Activated T-cell treated with anti-CD3 and anti-CD28 coated beads for 4 hours (primary cell): ENCODE measurements around the gene PNKP.

Source experiments
- DNase-seq: peaks from one replicate; pipeline ENCODE4 v3.0.0-alpha.2; 2020

PNKP gene

DNA sequence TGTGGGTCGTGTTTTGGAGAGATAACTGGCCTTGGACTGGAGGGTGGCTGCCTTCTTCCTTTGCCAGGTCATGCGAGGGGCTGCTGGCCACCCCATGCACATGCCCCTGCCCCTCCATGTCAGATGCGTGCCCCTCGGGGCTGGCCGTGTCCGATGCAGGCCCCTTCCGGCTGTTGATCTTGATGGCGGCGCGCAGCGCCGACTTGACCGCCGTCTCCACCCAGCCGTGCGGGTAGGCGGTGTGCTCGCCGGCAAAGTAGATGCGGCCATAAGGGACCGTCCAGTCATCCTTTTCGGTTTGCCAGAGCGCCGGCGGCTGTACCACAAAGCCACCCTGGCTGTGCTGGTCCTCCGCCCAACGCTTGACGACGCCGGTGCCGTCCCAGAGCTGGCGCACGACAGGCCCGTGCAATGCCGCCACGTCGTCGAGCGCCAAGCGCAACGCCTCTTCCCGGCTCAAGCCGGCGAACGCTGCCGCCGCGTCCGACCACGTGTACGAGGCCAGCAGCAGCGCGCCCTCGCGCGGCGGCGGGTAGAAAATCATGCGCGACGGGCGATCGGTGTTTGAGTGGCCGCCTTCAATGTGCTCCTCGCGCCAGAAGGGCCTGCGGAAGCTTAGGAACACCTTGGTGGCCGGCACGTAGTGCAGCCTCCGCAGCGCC, 22.4 kb upstream of the PNKP start:
- DNase-seq: peak; percentile 63

GRCh38 chr19:49889038-49889686, 21.8 kb upstream of the PNKP start:
- DNase-seq: no peak

- DNase-seq: no peak
Observed at GRCh38 chr19:49888510-49888824, 21.1 kb upstream of the PNKP start.

DNA sequence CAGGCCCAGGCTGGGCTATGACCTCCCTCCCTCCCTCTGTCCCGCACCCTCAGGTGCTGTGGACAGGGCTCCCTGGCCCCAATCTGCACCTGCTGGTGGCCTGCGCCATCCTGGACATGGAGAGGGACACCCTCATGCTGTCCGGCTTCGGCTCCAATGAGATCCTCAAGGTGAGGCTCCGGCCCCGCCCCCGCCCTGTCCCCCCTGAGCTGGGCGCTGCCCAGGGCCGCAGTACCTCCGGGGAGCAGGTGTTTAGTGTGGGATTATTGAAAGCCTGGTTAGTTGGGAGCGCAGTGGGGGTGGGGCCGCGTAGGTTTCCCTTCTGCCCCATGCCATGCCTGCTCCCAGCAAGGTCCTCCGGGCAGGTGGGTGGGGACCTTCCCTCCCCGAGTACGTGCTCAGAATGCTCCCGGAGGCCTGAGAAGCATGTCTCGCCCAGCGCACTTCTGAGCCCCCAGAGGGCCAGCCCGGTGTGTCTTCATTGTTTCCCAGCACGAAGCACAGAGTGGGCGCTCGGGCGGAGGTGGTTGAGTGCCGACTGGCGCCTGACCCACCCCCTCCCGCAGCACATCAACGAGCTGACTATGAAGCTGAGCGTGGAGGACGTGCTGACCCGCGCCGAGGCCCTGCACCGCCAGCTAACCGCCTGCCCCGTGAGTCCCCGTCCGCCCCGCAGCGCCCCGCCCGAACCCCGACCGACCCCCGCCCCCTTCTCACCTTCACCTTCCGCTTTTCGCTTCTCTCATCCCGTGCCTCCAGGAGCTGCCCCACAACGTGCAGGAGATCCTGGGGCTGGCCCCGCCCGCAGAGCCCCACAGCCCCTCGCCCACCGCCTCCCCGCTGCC, 20.5 kb upstream of the PNKP start:
- no peak for DNase-seq

GRCh38 chr19:49887037-49887664, 19.8 kb upstream of the PNKP start:
- no peak for DNase-seq

GRCh38 chr19:49884760-49885159, 17.4 kb upstream of the PNKP start:
- DNase-seq: no peak

- no peak for DNase-seq
Observed at GRCh38 chr19:49884109-49884508, 16.7 kb upstream of the PNKP start.

- no peak for DNase-seq
Observed at GRCh38 chr19:49883094-49883493, 15.7 kb upstream of the PNKP start.

- no peak for DNase-seq
Observed at GRCh38 chr19:49882643-49883042, 15.3 kb upstream of the PNKP start.

DNA sequence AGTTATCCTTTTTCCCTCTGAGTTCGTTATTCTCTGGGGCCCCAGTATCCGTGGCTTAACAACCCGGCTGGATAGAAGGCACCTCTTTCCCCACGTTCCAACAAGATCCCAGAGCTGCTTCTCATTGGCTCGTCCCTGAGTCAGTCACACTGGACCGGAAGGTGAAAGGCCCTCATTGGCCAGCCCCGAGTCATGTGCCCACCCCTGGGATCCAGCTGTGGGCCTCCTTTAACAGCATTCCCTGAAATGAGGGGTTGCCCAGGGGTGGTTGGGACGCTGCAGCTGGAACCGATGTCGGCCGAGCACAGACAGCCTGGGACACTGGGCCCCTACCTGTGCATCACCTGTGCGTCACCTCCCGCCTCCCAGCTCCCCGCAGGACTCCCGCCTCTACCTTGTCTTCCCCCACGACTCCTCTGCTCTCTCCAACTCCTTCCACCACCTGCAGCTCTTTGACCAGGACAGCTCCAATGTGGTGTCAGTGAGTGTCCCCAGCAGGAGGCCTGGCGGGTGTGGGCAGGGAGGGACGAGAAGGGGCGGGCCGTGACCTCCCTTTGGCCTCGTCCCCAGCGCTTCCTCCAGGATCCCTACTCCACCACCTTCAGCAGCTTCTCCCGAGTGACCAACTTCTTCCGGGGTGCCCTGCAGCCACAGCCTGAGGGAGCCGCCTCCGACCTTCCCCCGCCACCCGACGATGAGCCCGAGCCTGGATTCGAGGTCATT, 14.5 kb upstream of the PNKP start:
- no peak for DNase-seq

DNA sequence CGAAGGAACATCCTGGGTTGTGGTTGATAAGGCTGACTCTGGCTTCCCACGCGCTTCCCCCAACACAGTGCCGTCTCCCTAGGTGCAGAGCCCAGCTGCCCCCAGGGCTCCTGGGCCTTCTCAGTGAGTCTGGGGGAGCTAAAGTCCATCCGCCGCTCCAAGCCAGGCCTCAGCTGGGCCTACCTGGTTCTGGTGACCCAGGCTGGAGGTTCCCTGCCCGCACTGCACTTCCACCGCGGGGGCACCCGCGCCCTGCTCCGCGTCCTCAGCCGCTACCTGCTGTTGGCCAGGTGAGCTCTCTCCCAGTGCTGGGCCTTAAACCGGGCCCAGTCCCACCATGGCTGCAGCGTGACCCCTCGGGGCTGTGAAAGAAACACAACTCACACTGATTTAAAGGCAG, 13.8 kb upstream of the PNKP start:
- DNase-seq: no peak

DNA sequence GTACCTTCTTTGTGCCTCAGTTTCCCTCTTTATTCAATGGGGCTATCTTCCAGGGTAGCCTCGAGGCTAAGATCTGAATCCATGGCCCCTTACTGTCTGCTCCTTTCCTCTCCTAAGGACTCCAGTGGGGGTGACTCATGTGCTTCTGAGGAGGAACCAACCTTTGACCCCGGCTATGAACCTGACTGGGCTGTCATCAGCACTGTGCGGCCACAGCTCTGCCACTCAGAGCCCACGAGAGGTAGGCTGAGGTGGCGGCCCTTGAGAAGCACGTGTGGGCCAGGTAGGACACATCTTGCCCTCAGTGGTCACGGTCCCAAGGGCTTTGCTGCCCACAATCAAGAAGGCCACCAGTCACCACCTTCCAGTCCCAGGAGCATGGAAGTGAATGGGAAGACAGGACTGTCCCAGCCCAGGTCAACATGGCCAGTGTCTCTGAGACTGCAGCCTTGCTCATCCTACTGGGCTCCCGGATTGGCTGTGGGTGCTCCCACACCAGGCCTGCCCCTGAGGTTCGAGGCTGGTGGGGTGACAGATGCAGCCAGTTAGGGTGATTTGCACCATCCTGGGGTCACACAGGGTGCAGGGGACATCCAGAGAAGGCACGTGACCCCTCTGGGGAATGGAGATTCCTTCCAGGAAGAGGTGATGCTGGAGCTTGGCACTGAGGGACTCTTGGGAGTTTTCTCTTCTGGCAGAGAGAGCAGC, 12.9 kb upstream of the PNKP start:
- no peak for DNase-seq

GRCh38 chr19:49879243-49879963, 12.0 kb upstream of the PNKP start:
- DNase-seq: no peak

DNA sequence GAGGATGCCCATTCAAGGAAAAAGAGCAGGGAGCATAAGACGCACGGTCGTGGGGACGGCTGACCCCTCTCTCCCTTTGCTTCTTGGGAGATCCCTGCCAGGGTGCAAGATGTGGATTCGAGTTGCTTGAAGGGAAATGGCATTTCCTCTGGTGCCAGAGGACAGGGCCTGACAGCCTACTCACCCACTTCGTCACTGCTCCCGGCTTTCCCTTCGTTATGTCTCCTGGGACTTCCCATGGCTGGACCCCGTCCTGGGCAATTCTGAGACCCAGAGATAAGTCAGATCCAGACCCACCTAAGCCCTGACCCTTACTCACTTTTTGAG, 11.3 kb upstream of the PNKP start:
- DNase-seq: no peak

DNA sequence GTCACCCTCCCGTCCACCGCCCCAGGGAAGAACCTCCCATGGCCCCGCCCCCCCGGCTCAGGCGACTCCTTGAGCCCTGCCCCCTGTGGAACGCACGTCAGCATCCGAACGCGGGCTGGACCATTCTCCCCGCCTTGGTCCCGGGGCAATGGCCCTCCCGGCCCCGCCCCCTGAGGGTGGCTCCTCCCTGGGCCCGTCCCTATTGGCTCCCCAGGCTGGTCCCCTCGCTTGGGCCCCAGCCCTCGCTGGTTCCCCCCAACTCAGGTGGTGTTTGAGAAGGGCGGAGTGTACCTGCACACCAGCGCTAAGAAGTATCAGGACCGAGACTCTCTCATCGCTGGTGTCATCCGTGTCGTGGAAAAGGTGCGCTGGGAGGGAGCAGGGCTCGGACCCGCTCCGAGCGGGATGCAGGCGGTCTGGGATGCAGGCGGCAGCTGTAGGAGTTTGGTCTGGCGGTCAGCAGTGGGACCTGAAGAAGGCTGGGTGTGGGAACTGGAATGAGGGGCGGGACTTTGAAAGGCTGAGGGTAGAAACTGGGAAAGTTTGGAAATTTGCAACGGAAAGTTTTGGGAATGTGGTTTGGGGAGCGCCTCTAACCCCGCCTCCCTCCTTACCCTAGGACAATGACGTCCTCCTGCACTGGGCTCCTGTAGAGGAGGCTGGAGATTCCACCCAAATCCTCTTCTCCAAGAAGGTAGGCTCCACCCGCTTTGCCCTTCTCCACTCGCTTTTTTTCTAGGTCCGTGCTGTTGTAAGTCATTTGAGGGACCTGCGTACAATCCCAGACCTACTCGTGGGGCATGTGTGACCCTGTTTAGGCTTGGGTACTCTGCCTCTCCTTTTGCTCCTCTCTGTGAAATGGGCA, 10.7 kb upstream of the PNKP start:
- peak; percentile 96 for DNase-seq

DNA sequence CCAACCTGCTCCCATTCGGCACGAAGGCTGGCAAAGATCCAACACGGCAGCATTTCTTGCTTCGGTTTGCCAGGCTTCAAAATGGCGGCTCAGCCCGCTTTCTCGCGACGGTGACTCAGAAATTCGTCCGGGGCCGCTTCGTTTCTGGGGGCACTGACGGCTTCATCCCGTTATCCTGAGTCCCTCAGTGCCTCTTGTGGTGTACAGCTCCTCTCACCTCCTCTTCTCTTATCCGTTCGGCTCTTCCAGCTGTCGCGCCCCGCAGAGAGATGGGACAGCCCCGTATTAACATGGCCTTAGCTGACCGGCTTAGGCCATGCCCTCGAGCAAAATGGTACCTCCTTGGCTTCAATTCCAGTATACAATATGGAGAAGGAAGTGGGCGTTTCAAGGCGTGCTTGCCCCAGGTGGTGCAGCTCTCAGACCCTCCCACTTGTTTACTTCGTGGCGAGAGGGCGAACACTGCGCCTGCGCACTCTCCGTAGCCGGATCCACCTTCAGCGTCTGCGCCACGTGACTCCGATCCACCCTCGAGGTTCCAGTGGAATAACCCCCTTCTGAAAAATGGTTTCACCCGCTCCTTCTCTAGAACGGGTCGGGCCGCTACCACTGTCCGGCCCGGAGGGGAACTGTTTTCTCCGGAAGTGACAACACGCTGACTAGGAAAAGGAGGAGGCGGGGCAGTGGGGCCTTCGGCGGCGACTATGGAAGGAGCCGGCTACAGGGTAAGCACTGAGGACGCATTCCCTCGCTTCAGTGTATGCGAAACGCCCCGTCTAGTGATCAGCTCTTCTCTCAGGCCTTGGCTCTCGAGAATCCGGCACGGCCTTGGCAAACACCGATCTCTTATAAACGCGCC, 9.9 kb upstream of the PNKP start, which contains the start of the genes AKT1S1 and TBC1D17:
Gene AKT1S1 (minus strand): TSS at position 336 of the 859 bp plus-strand sequence. CDS start 4,060 bp downstream, outside the sequence.
Gene TBC1D17 (plus strand): TSS at position 683 of the 859 bp plus-strand sequence. CDS start 22 bp downstream, at position 705.
- peak; percentile 95 for DNase-seq

GRCh38 chr19:49876422-49877019, 9.1 kb upstream of the PNKP start:
- peak; percentile 94 for DNase-seq

DNA sequence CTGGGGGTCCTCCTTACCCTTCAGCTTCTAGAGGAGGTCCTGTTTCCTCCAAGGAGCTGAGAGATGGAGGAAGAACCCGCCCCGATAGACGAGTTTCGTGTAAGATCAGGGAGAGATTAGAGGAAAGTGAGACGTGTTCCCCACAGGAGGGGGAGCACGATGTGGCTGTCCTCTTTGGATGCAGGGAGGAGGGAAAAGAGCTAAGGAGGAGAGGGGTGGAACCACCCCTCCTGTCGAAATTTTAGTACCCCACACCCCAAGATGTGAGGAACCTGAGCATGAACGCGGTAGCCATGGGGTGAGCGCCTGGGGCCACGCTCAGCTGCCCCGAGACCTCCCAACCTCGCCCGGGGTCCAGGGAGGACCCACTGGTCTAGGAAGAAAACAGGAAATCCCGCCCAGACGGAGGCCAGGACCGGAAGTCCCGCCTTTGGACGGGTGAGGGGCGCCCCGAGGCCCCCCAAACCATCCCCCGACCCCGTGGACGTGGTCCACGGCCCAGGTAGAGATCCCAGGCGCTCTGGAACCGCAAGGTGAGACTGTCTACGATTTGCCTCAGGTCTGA, 8.6 kb upstream of the PNKP start:
- DNase-seq: peak; percentile 42

- DNase-seq: no peak
Observed at GRCh38 chr19:49875177-49875576, 7.8 kb upstream of the PNKP start.
